ENCODE data around the gene SMIM41.

DNA sequence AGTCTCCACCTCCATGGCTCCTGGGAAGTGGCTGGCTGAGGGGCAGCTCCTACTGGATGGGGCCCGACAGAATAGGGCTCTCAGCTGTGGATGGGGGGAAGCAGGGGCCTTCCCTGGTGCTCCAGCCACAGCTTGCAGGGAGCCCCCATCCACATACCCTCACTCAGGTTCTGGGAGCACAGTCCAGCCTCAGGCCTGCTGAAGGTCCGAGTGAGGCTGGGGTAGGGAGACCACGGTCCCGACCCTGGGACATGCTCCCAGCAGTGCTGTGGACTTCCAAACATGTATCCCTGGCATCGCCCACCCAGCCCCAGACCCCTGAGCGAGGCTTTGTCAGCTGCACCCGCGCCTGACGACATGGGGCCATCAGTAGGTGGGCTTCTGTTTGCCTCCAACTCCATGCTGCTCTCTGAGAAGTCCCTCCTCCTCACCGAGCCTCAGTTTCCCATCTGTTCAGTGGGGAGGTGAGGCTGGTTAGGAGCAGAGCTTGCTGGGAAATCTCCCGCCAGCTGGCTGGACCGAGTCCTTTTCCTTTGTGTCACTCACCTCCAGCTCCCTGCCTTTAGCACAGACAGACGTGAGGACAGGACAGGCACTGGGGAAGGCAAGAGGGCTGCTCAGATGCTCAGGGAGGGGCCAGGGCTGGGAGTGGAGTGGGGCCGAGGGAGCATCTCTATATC is 18.9 kb upstream of the SMIM41 start:
- TF ChIP-seq EZH2 (IDR thresholded peaks at IDR 0.05; ENCODE audit: insufficient read depth, poor library complexity, severe bottlenecking) = no peak
- no peak for TF ChIP-seq EZH2phosphoT487 (IDR thresholded peaks at IDR 0.05; ENCODE audit: insufficient read depth, low read depth)
